Measurements from ENCODE around the gene TMEM150C.

DNA sequence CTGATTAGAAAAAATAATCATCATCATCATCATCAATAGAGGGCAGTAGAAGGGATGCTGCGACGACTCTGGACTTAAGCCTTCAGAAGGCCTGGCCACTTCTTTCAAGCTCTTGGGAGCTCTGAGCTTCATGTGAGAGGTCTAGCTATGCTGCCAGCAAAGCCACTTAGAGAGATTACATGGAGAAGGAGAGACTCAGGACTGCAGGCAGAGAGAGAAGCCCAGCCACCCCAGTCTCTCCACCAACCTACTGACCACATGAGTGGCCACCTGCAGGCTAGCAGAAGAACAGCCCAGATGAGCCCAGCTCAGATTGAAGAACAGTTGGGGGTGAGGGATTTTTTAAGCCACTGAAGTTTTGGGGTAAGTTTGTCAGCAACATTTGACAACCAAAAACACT, 17.1 kb upstream of the TMEM150C start:
- TF ChIP-seq, protein P1, sequence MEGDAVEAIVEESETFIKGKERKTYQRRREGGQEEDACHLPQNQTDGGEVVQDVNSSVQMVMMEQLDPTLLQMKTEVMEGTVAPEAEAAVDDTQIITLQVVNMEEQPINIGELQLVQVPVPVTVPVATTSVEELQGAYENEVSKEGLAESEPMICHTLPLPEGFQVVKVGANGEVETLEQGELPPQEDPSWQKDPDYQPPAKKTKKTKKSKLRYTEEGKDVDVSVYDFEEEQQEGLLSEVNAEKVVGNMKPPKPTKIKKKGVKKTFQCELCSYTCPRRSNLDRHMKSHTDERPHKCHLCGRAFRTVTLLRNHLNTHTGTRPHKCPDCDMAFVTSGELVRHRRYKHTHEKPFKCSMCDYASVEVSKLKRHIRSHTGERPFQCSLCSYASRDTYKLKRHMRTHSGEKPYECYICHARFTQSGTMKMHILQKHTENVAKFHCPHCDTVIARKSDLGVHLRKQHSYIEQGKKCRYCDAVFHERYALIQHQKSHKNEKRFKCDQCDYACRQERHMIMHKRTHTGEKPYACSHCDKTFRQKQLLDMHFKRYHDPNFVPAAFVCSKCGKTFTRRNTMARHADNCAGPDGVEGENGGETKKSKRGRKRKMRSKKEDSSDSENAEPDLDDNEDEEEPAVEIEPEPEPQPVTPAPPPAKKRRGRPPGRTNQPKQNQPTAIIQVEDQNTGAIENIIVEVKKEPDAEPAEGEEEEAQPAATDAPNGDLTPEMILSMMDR (IDR thresholded peaks at IDR 0.05): no peak
- TF ChIP-seq EP300 (IDR thresholded peaks at IDR 0.05) (no peak), POLR2A (IDR thresholded peaks at IDR 0.05) (no peak)

All from stomach (tissue), 4 donors.